Renal cortex interstitium (tissue), 15 donors: ENCODE measurements around the gene SEMG2. TPM values are rescaled to one million over a fixed set of nuclear protein-coding genes. Genes with fewer than 3 reads are reported as not detected.

Experiments used
- DNase-seq, 11 donors: peaks; one replicate each; pipeline ENCODE4 v3.0.0-alpha.2; 2013; ENCODE audit warnings: low read depth in 9 of 11, low spot score in 4 of 11; ENCODE audit errors: extremely low read depth in 1 of 11
- long read RNA-seq, 16 experiments: transcript quantifications; one replicate each; lab custom pipeline, GENCODE V29; 2026
- polyA plus RNA-seq, 3 donors: library from polyadenylated mRNA; unstranded; fragments of 120-200 nt; gene quantifications; one replicate each; pipeline ENCODE4 v1.2.1, GENCODE V29; 2013; ENCODE audit not compliant: insufficient read length in 3 of 3

SEMG2 gene
- under 1 TPM in 1 of 3 donors, not detected in 2; 0.17 TPM for polyA plus RNA-seq
- long read RNA-seq, donor 1 = 0 reads
- long read RNA-seq, donor 2 = 0 reads
- long read RNA-seq, donor 3 = 0 reads
- long read RNA-seq, donor 4 = 0 reads
- long read RNA-seq, donor 5 = 0 reads
- long read RNA-seq, donor 6 = 0 reads
- long read RNA-seq, donor 7 = 0 reads
- long read RNA-seq, donor 8 = 0 reads
- long read RNA-seq, donor 9 = 0 reads
- long read RNA-seq, donor 10 = 0 reads
- long read RNA-seq, donor 11 = 0 reads
- long read RNA-seq, donor 12 = 0 reads
- long read RNA-seq, donor 13 = 0 reads
- long read RNA-seq, donor 14 = 0 reads
- long read RNA-seq, donor 15 = 0 reads
- long read RNA-seq, donor 16 = 0 reads

- no peak for DNase-seq
These were observed at the start of gene SEMG2 for GRCh38 chr20:45221076-45221475. TSS of gene SEMG2 (plus strand) at chr20:45221373. CDS start at chr20:45221390, 17 bp downstream.

GRCh38 chr20:45173522-45173921 lies 47.7 kb upstream of the SEMG2 start:
- DNase-seq = no peak

GRCh38 chr20:45174434-45175364 lies 46.5 kb upstream of the SEMG2 start, which contains the start of gene PI3:
TSS of gene PI3 (plus strand) at chr20:45174902. CDS start at chr20:45174923, 21 bp downstream.
- no peak for DNase-seq

- no peak for DNase-seq
These were observed 44.5 kb upstream of the SEMG2 start for GRCh38 chr20:45176526-45177267.

- no peak for DNase-seq
These were observed 42.0 kb upstream of the SEMG2 start for GRCh38 chr20:45179166-45179565.

- no peak for DNase-seq
These were observed 39.5 kb upstream of the SEMG2 start for GRCh38 chr20:45181639-45182038.

- no peak for DNase-seq
These were observed 38.1 kb upstream of the SEMG2 start for GRCh38 chr20:45183084-45183483.

- DNase-seq = no peak
These were observed 33.5 kb upstream of the SEMG2 start for GRCh38 chr20:45187693-45188092.

- DNase-seq = no peak
These were observed 32.0 kb upstream of the SEMG2 start for GRCh38 chr20:45189067-45189609.

- no peak for DNase-seq
These were observed 31.3 kb upstream of the SEMG2 start for GRCh38 chr20:45189861-45190260.

- DNase-seq = no peak
These were observed 29.2 kb upstream of the SEMG2 start for GRCh38 chr20:45191926-45192325.

- DNase-seq = no peak
These were observed 27.8 kb upstream of the SEMG2 start for GRCh38 chr20:45193331-45193730.

- DNase-seq = no peak
These were observed 14.4 kb upstream of the SEMG2 start, which contains the start of gene SEMG1 for GRCh38 chr20:45206725-45207124. TSS of gene SEMG1 (plus strand) at chr20:45207033. CDS start at chr20:45207054, 21 bp downstream.

- no peak for DNase-seq
These were observed 11.2 kb upstream of the SEMG2 start for GRCh38 chr20:45209924-45210323.

GRCh38 chr20:45211569-45212474 lies 9.4 kb upstream of the SEMG2 start:
- no peak for DNase-seq

GRCh38 chr20:45212836-45213235 lies 8.3 kb upstream of the SEMG2 start:
- no peak for DNase-seq

- no peak for DNase-seq
These were observed 3.0 kb upstream of the SEMG2 start for GRCh38 chr20:45218124-45218523.

- no peak for DNase-seq
These were observed 2.5 kb upstream of the SEMG2 start for GRCh38 chr20:45218636-45219035.
